Mesenchymal stem cell (in vitro differentiated cells and primary cell): ENCODE measurements around the gene PLEKHM2.
A peak's percentile ranks its signal among the peaks of the same experiment; 100 is the strongest.

Experiments used
- DNase-seq: peaks from one replicate; pipeline ENCODE4 v3.0.0-alpha.2; 2013
- H2AFZ ChIP-seq: one replicate; pipeline ENCODE4 v1.6.1; 2013; ENCODE audit warnings: low read depth, mild to moderate bottlenecking, control low read depth, inconsistent platforms, low read length, moderate library complexity
- H2AK5ac ChIP-seq: 2 replicates; pipeline ENCODE4 v1.6.1; 2013; ENCODE audit warnings: low read length, moderate library complexity, mild to moderate bottlenecking, inconsistent platforms; ENCODE audit not compliant: severe bottlenecking
- H2BK120ac ChIP-seq: one replicate; pipeline ENCODE4 v1.6.1; 2013; ENCODE audit warnings: low read depth, mild to moderate bottlenecking, inconsistent platforms, low read length, moderate library complexity
- H2BK12ac ChIP-seq, 2 experiments: one replicate each; pipeline ENCODE4 v1.6.1; 2013; ENCODE audit warnings: inconsistent platforms in 2 of 2, low read length in 2 of 2, mild to moderate bottlenecking in 2 of 2, moderate library complexity in 2 of 2, control low read depth in 1 of 2
- H2BK15ac ChIP-seq: one replicate; pipeline ENCODE4 v1.6.1; 2013; ENCODE audit warnings: mild to moderate bottlenecking, low read depth, inconsistent platforms; ENCODE audit not compliant: poor library complexity, severe bottlenecking
- H2BK5ac ChIP-seq: 2 replicates; pipeline ENCODE4 v1.6.1; 2013; ENCODE audit warnings: low read depth, mild to moderate bottlenecking, low read length, control low read depth, inconsistent platforms; ENCODE audit not compliant: poor library complexity, severe bottlenecking
- H3K14ac ChIP-seq, 2 experiments: one replicate each; pipeline ENCODE4 v1.6.1; 2013; ENCODE audit warnings: inconsistent platforms in 2 of 2, low read length in 2 of 2, control low read depth in 1 of 2, mild to moderate bottlenecking in 1 of 2, moderate library complexity in 1 of 2
- H3K18ac ChIP-seq, 2 experiments: one replicate each; pipeline ENCODE4 v1.6.1; 2013; ENCODE audit warnings: inconsistent platforms in 2 of 2, low read length in 2 of 2, control low read depth in 1 of 2, low read depth in 1 of 2, mild to moderate bottlenecking in 1 of 2
- H3K23ac ChIP-seq, 2 experiments: one replicate each; pipeline ENCODE4 v1.6.1; 2013; ENCODE audit warnings: inconsistent platforms in 2 of 2, low read length in 2 of 2, mild to moderate bottlenecking in 2 of 2, moderate library complexity in 2 of 2, control low read depth in 1 of 2
- H3K27ac ChIP-seq: 2 replicates; pipeline ENCODE4 v1.5.1; 2013; ENCODE audit warnings: mild to moderate bottlenecking, moderate library complexity, low read length, control low read depth, inconsistent platforms; ENCODE audit not compliant: poor library complexity, severe bottlenecking
- H3K27me3 ChIP-seq, 2 experiments: 2 replicates each; pipeline versions ENCODE4 v1.6.1 to v1.7.0; 2013; ENCODE audit warnings: low read length in 2 of 2, mild to moderate bottlenecking in 2 of 2, moderate library complexity in 2 of 2, control low read depth in 1 of 2, inconsistent platforms in 1 of 2; ENCODE audit not compliant: control insufficient read depth in 1 of 2, insufficient read depth in 1 of 2
- H3K36me3 ChIP-seq, 2 experiments: 2 replicates each; pipeline versions ENCODE4 v1.6.1 to v1.7.0; 2013; ENCODE audit warnings: low read length in 2 of 2, control low read depth in 1 of 2, inconsistent platforms in 1 of 2, low read depth in 1 of 2, mild to moderate bottlenecking in 1 of 2; ENCODE audit not compliant: insufficient read depth in 2 of 2, control insufficient read depth in 1 of 2
- H3K4ac ChIP-seq, 2 experiments: one replicate each; pipeline ENCODE4 v1.6.1; 2013; ENCODE audit warnings: inconsistent platforms in 2 of 2, low read length in 2 of 2, mild to moderate bottlenecking in 2 of 2, moderate library complexity in 2 of 2, control low read depth in 1 of 2, low read depth in 1 of 2
- H3K4me1 ChIP-seq: 2 replicates; pipeline ENCODE4 v1.6.1; 2013; ENCODE audit warnings: low read depth, low read length, control low read depth; ENCODE audit not compliant: control insufficient read depth, insufficient read depth
- H3K4me2 ChIP-seq: 2 replicates; pipeline ENCODE4 v1.6.1; 2013; ENCODE audit warnings: low read length, mild to moderate bottlenecking, inconsistent platforms; ENCODE audit not compliant: poor library complexity, severe bottlenecking
- H3K4me3 ChIP-seq, 2 experiments: 2 replicates each; pipeline versions ENCODE4 v1.5.1 to v1.7.0; 2013; ENCODE audit warnings: low read length in 2 of 2, mild to moderate bottlenecking in 2 of 2, control low read depth in 1 of 2, low read depth in 1 of 2; ENCODE audit not compliant: insufficient read depth in 1 of 2
- H3K79me1 ChIP-seq: replicated peaks from 2 replicates; pipeline ENCODE4 v1.6.1; 2013; ENCODE audit warnings: mild to moderate bottlenecking, control low read depth, low read length, inconsistent platforms; ENCODE audit not compliant: poor library complexity, severe bottlenecking
- H3K9ac ChIP-seq: 2 replicates; pipeline ENCODE4 v1.7.0; 2013; ENCODE audit warnings: mild to moderate bottlenecking, low read length, moderate library complexity
- H3K9me3 ChIP-seq: 2 replicates; pipeline ENCODE4 v1.7.0; 2013; ENCODE audit warnings: mild to moderate bottlenecking, low read length; ENCODE audit not compliant: control insufficient read depth
- H4K8ac ChIP-seq: one replicate; pipeline ENCODE4 v1.6.1; 2013; ENCODE audit warnings: inconsistent platforms, mild to moderate bottlenecking, low read length, moderate library complexity
- H4K91ac ChIP-seq: one replicate; pipeline ENCODE4 v1.6.1; 2013; ENCODE audit warnings: mild to moderate bottlenecking, low read length, inconsistent platforms
- WGBS: methylation state at CpG from one replicate; pipeline ENCODE4 v1.1.7; 2013; ENCODE audit warnings: mixed read lengths; 5-methylcytosine and 5-hydroxymethylcytosine counted together

PLEKHM2 gene

DNA sequence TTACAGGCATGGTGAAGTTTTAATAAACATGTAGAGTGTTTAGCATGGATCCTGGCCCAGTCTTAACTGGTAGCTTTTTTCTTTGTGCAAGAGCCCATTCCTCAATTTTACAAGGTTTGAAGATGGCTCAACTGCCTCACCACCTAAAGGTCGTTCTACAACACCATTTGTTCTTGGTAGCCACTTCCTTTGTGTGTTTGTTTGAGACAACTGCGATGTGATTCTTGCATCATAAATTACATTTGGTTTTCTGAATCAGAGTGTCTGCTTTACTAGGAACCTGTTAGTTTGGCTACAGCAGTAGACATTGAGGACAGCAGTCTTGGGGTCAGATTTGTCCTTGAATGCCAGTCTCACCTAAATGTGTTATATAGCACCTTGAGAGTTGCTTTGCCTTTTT lies 3.3 kb downstream of the PLEKHM2 start:
- H2AK5ac ChIP-seq = no peak overlapping the region
- no peak for DNase-seq
- peaks cover 16% of the 10 kb centered on the region for H3K79me1 ChIP-seq
- no peak overlapping the region for H2BK120ac ChIP-seq
- no peak overlapping the region for H3K4ac ChIP-seq
- H3K36me3 ChIP-seq = peaks cover 6 to 19% of the 10 kb centered on the region in 2 experiments
- H3K27me3 ChIP-seq = no peaks in the 10 kb centered on the region
- 78% methylated on average over 2 of the region's 2 CpGs for WGBS
- no peak overlapping the region for H3K27ac ChIP-seq
- no peak overlapping the region for H3K4me2 ChIP-seq
- peaks cover 7% of the 10 kb centered on the region for H3K4me1 ChIP-seq
- no peak overlapping the region for H2AFZ ChIP-seq
- H4K8ac ChIP-seq = no peak overlapping the region
- H2BK12ac ChIP-seq = no peak overlapping the region
- H3K4me3 ChIP-seq = no peak overlapping the region
- no peak overlapping the region for H2BK15ac ChIP-seq
- no peak overlapping the region for H2BK5ac ChIP-seq
- H3K9me3 ChIP-seq = no peaks in the 10 kb centered on the region
- H4K91ac ChIP-seq = no peak overlapping the region
- no peak overlapping the region for H3K9ac ChIP-seq
- no peak overlapping the region for H3K23ac ChIP-seq
- no peak overlapping the region for H3K18ac ChIP-seq
- H3K14ac ChIP-seq = no peak overlapping the region

DNA sequence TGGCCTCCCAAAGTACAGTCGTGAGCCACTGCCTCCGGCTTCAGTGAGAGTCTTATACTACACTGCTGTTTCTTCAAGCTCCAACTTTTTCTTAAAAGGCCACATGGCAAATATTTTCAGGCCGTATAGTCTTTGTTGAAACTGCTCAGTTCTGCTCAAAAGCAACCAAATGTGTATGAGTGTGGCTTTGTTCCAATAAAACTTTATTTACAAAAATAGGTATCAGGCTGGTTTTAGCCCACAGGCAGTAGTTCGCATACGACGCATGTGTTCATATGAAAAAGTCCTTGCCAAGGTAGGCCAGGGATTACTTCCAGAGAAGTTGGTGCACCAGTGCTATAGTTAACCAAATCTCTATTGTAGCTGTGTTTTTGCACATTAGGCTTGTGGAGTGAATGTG lies 6.2 kb downstream of the PLEKHM2 start:
- no peak overlapping the region for H2AK5ac ChIP-seq
- no peak overlapping the region for H2BK12ac ChIP-seq
- H3K14ac ChIP-seq = no peak overlapping the region
- no peak overlapping the region for H3K18ac ChIP-seq
- H2BK5ac ChIP-seq = no peak overlapping the region
- no peak for DNase-seq
- H3K27ac ChIP-seq = no peak overlapping the region
- no peak overlapping the region for H2AFZ ChIP-seq
- H3K9me3 ChIP-seq = no peaks in the 10 kb centered on the region
- no peak overlapping the region for H3K4me2 ChIP-seq
- no peak overlapping the region for H2BK15ac ChIP-seq
- H3K4ac ChIP-seq = no peak overlapping the region
- H4K91ac ChIP-seq = no peak overlapping the region
- H3K79me1 ChIP-seq = peaks cover 34% of the 10 kb centered on the region
- H3K36me3 ChIP-seq = peaks cover 15 to 19% of the 10 kb centered on the region in 2 experiments
- H3K4me1 ChIP-seq = no peaks in the 10 kb centered on the region
- no peak overlapping the region for H3K23ac ChIP-seq
- WGBS = 100% methylated on average over 6 of the region's 6 CpGs
- H3K9ac ChIP-seq = no peak overlapping the region
- H4K8ac ChIP-seq = no peak overlapping the region
- H3K27me3 ChIP-seq = no peaks in the 10 kb centered on the region
- no peak overlapping the region for H3K4me3 ChIP-seq
- no peak overlapping the region for H2BK120ac ChIP-seq

DNA sequence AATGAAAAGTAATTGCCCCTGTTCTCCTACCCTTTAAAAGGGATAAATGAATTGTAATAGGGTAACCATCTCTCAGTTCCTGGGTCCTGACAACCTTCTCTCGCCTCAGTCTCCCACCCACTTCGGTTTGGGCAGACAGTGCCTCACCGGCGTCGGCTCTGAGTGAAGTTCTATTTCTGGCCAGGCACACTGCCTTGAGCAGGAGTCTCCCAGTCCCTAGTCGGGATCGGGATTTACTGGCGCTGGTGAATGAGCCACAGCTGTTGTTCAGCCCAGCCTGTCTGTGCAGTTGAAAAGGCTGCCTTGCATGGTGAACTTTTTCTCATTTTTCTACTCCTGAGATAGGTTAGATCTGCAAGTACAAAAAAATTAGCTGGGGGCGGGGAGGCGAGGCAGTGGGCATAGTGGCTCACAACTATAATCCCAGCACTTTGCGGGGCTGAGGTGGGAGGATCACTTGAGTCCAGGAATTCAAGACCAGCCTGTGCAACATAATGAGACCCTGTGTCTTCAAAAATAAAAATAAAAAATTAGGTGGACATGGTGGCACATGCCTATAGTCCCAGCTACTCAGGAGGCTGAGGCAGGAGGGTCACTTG lies 7.4 kb downstream of the PLEKHM2 start:
- no peak overlapping the region for H3K4me2 ChIP-seq
- H3K27ac ChIP-seq = no peak overlapping the region
- peaks cover 36% of the 10 kb centered on the region for H3K79me1 ChIP-seq
- no peaks in the 10 kb centered on the region for H3K9me3 ChIP-seq
- H3K18ac ChIP-seq = no peak overlapping the region
- no peak overlapping the region for H3K23ac ChIP-seq
- H3K4me1 ChIP-seq = no peaks in the 10 kb centered on the region
- no peak overlapping the region for H2AFZ ChIP-seq
- H3K36me3 ChIP-seq = peaks cover 15 to 23% of the 10 kb centered on the region in 2 experiments
- H2BK5ac ChIP-seq = no peak overlapping the region
- no peaks in the 10 kb centered on the region for H3K27me3 ChIP-seq
- H3K4ac ChIP-seq = no peak overlapping the region
- H4K8ac ChIP-seq = no peak overlapping the region
- no peak overlapping the region for H2BK15ac ChIP-seq
- H2BK12ac ChIP-seq = no peak overlapping the region
- H3K4me3 ChIP-seq = no peak overlapping the region
- H3K14ac ChIP-seq = no peak overlapping the region
- H2AK5ac ChIP-seq = no peak overlapping the region
- no peak overlapping the region for H2BK120ac ChIP-seq
- 87% methylated on average over 11 of the region's 11 CpGs for WGBS
- peak overlapping the region; percentile 68 for H3K9ac ChIP-seq
- peak; percentile 13 for DNase-seq
- no peak overlapping the region for H4K91ac ChIP-seq

DNA sequence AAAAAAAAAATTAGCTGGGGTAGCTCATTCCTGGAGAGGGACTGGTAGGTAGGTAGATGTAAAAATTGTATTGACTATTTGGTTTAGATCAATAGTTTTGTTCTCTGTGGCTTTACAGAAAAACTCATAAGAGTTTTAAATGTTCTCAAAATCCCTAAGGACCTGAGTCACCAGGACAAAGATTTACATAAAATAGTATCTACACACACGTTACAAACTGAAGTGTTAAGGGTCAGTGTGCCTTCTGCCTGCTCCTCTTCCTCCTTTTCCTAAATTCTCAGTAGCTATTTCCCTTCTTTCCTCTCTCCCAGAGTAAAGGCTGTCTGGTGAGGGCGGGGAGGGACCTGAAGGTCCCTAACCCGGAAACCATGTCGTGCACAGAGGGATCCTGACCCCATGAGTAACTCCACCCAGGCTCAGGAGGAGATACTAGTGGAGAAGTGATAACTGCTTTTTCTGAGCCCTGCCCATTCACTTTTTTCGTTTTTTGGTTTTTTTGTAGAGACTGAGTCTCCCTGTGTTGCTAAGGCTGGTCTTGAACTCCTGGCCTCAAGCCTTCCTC lies 8.1 kb downstream of the PLEKHM2 start:
- Histone ChIP-seq H2BK5ac (no peak overlapping the region), H3K4me2 (no peak overlapping the region), H2BK12ac (no peak overlapping the region), H2AK5ac (no peak overlapping the region), H2AFZ (no peak overlapping the region), H3K27me3 (no peaks in the 10 kb centered on the region), H3K27ac (no peak overlapping the region), H3K36me3 (peaks cover 19 to 30% of the 10 kb centered on the region in 2 experiments), H4K91ac (no peak overlapping the region), H3K79me1 (peaks cover 39% of the 10 kb centered on the region), H2BK15ac (no peak overlapping the region), H3K4me1 (no peaks in the 10 kb centered on the region), H3K4me3 (peak overlapping the region in 1 of 2 experiments; percentile 41), H3K9ac (peak overlapping the region; percentile 68), H3K9me3 (no peaks in the 10 kb centered on the region), H3K18ac (peak overlapping the region in 1 of 2 experiments; percentile 34), H2BK120ac (no peak overlapping the region), H3K23ac (no peak overlapping the region), H4K8ac (no peak overlapping the region), H3K14ac (no peak overlapping the region), H3K4ac (no peak overlapping the region)
- WGBS = 79% methylated on average over 5 of the region's 5 CpGs
- peak; percentile 17 for DNase-seq
